Measurements from ENCODE around the gene AKR1C2.
"Not testable (repeated sequence)": the region's sequence is repeated elsewhere in the genome, so short reads cannot be mapped to it uniquely, and the experiment has no call there.

Gene AKR1C2

GRCh38 chr10:4983615-4984216 lies 19.9 kb downstream of the AKR1C2 start:
- no peak for TF ChIP-seq CTCF (IDR thresholded peaks at IDR 0.05; ENCODE audit: low read depth, low read length)
- H3K4me3 ChIP-seq (replicated peaks in 1 of 2; ENCODE audit: low read depth in 2 of 2, low read length in 2 of 2) = no peak overlapping the region
- DNase-seq (ENCODE audit: low read depth in 2 of 2) = no peak

- H3K4me3 ChIP-seq (replicated peaks in 1 of 2; ENCODE audit: low read depth in 2 of 2, low read length in 2 of 2) = no peak overlapping the region
- peak; percentile 39 to 53 for DNase-seq (ENCODE audit: low read depth in 2 of 2)
- TF ChIP-seq CTCF (IDR thresholded peaks at IDR 0.05; ENCODE audit: low read depth, low read length) = no peak
Observed at GRCh38 chr10:4982764-4983226, 20.9 kb downstream of the AKR1C2 start.

DNA sequence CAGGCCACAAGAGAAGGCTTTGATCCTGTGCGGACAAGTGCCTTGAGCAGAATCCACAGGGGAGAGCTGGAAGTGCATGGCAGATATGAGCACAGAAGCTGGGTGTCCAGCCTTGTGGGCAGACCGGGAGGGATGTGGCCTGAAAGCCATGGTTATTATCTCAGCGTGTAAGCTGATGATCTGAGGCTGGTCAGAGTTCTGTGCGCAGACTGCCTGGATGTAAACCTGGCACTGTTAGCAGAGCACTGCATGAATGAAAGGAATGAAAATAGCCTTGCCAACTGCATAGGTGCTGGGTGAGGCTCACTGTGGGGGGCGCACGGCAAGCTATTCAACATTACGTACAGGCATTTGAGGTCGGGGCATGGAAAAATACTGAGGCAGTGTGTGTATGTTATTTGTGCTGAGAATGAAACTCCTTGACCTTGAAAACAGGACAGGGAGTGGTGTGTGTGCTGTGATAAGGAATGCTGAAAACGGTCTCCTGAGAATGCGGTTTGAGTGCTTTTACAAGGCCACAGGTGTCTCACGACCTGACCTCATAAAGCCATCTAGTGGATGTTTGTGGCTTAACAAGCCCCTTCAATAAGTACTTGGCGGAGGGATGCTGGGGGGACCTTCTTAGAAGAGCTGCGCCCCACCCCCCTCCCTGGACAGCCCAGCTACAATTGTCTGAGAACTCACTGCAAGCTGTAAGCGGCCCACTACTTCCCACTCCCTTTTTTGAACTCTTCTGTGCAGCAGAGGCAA lies 21.8 kb downstream of the AKR1C2 start:
- no peak overlapping the region for H3K4me3 ChIP-seq (replicated peaks in 1 of 2; ENCODE audit: low read depth in 2 of 2, low read length in 2 of 2)
- TF ChIP-seq CTCF (IDR thresholded peaks at IDR 0.05; ENCODE audit: low read depth, low read length) = peak; percentile 53
- peak; percentile 64 to 67 for DNase-seq (ENCODE audit: low read depth in 2 of 2)

DNA sequence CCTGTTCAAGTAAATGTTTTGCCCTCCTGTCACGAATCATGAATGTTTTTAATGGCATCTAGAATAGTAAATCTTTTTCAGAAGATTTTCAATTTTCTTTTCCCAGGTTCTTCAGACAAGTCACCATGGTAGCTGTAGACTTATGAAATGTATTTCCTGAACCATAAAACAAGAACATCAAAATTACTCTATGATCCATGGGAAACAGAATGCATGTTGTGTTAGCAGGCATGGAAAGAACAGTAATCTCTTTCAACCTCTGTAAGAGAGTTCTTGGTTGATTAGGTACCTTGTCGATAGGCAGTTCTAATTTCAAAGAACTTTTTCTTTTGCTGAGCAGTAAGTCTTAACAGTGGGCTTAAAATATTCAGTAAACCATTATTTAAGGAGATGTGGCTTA lies 22.9 kb downstream of the AKR1C2 start:
- no peak for DNase-seq (ENCODE audit: low read depth in 2 of 2)
- H3K4me3 ChIP-seq (replicated peaks in 1 of 2; ENCODE audit: low read depth in 2 of 2, low read length in 2 of 2) = no peak overlapping the region
- TF ChIP-seq CTCF (IDR thresholded peaks at IDR 0.05; ENCODE audit: low read depth, low read length) = no peak

GRCh38 chr10:4978870-4979269 lies 24.8 kb downstream of the AKR1C2 start:
- TF ChIP-seq CTCF (IDR thresholded peaks at IDR 0.05; ENCODE audit: low read depth, low read length) = no peak
- no peak overlapping the region for H3K4me3 ChIP-seq (replicated peaks in 1 of 2; ENCODE audit: low read depth in 2 of 2, low read length in 2 of 2)
- no peak for DNase-seq (ENCODE audit: low read depth in 2 of 2)

DNA sequence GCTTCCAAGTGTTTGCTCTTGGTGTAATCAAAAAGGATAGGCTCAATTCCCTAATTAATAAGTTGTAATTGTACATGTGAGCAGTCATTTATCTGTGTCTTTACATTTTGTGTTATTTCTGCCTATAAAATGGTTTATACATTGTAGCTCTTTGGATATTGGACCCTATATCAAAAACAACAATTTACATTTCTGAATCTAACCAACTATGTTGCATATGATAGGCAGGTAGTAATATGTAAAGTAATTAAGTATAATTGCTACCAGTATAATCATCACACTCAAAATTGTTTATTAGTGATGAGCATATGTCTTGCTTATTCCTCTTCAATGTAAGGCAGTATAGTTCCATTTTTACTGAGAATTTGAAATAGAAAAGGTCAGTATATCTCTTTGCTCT lies 26.6 kb downstream of the AKR1C2 start:
- TF ChIP-seq CTCF (IDR thresholded peaks at IDR 0.05; ENCODE audit: low read depth, low read length) = no peak
- no peak for DNase-seq (ENCODE audit: low read depth in 2 of 2)
- no peak overlapping the region for H3K4me3 ChIP-seq (replicated peaks in 1 of 2; ENCODE audit: low read depth in 2 of 2, low read length in 2 of 2)

GRCh38 chr10:4974400-4974799 lies 29.3 kb downstream of the AKR1C2 start:
- DNase-seq (ENCODE audit: low read depth in 2 of 2); H3K4me3 ChIP-seq (replicated peaks in 1 of 2; ENCODE audit: low read depth in 2 of 2, low read length in 2 of 2): not testable (repeated sequence)

DNA sequence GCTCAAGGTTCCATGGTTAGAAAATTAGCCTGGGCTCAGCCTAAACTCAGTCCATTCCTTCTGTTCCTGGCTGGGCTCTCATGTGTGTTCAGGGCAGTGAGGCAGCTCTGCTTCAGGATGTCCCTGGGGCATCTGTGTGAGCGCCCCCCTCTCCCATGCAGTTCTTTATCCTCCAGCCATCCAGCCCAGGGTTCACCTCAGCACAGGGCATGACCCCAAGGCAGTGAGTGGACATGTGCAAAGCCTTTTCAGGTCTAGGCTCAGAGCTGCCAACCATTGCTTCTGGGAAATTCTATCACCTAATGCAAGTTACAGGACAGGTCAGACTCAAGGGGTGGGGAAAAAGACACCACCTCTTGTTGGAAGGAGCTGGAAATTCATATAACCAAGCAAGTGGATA lies 30.4 kb downstream of the AKR1C2 start:
- not testable (repeated sequence) for DNase-seq (ENCODE audit: low read depth in 2 of 2); H3K4me3 ChIP-seq (replicated peaks in 1 of 2; ENCODE audit: low read depth in 2 of 2, low read length in 2 of 2)

- not testable (repeated sequence) for DNase-seq (ENCODE audit: low read depth in 2 of 2); H3K4me3 ChIP-seq (replicated peaks in 1 of 2; ENCODE audit: low read depth in 2 of 2, low read length in 2 of 2)
Observed at GRCh38 chr10:4972369-4973142, 31.1 kb downstream of the AKR1C2 start.

- H3K4me3 ChIP-seq (replicated peaks in 1 of 2; ENCODE audit: low read depth in 2 of 2, low read length in 2 of 2); DNase-seq (ENCODE audit: low read depth in 2 of 2): not testable (repeated sequence)
Observed at GRCh38 chr10:4970362-4970761, 33.3 kb downstream of the AKR1C2 start.

All from cardiac fibroblast (primary cell).